SK-N-MC (cell line): Measurements from ENCODE around the gene LIMK2.

Experiments
- EZH2 ChIP-seq: fragments of 200-600 bp; sonication (generic); IDR thresholded peaks from one replicate; pipeline ENCODE4 v1.6.1; 2017; ENCODE audit warnings: antibody characterized with exemption
- FOXP2 ChIP-seq: optimal IDR thresholded peaks from 2 replicates; pipeline ENCODE3; 2011; ENCODE audit warnings: mild to moderate bottlenecking, moderate library complexity; ENCODE audit not compliant: insufficient read depth; ENCODE audit errors: extremely low read length, control extremely low read depth
- POLR2AphosphoS5 ChIP-seq: IDR thresholded peaks from 2 replicates; pipeline ENCODE4 v1.6.1; 2012; ENCODE audit warnings: mild to moderate bottlenecking, low read depth, low read length, borderline replicate concordance

DNA sequence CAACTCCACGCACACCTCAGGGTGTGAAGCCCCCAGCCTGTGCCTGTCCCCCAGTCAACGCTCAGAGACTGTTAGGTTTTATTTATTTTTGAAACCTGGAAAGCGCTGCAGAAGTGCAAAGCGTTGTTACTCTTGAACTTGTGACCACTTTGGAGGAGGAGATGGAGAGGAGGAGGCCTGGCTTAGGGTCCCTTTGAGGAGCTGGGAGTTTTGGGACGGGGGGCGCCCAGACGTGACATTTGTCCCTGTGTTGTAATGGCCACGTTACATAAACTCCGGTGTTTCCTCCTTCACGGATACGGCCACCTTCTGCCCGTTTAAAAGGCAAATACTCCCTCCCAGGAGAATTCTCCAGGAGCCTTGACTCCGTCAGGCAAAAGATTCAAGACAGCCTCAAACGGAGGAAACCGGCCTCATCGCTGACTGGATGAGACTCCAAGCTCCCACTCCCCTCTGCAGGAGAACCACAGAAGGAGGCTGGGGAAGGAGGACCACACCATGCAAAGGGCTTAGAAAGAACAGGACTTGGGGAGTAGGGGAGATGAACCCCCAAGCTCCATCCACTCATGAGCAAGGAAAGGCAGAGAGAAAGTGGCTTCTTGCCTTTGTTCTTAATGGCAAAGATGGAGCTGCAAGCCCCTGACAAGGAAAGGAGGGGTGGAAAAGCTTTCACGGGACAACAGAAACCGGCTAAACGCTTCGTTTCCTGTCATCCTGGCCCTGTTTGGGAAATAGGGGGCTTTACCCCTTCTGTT lies 79.6 kb downstream of the LIMK2 start:
- TF ChIP-seq EZH2 (no peak), FOXP2 (no peak), POLR2AphosphoS5 (no peak)
